ENCODE results near the gene NCAM1.

The NCAM1 gene

GRCh38 chr11:113134626-113135025 lies 173.4 kb downstream of the NCAM1 start:
- DNase-seq = no peak

- no peak for DNase-seq
Observed at GRCh38 chr11:113137713-113138529, 176.7 kb downstream of the NCAM1 start.

GRCh38 chr11:113138731-113139130 lies 177.5 kb downstream of the NCAM1 start:
- no peak for DNase-seq

GRCh38 chr11:113141010-113141409 lies 179.8 kb downstream of the NCAM1 start:
- DNase-seq = no peak

- DNase-seq = no peak
Observed at GRCh38 chr11:113142508-113142907, 181.3 kb downstream of the NCAM1 start.

GRCh38 chr11:113147249-113147648 lies 186.0 kb downstream of the NCAM1 start:
- DNase-seq = no peak

- DNase-seq = no peak
Observed at GRCh38 chr11:113148076-113148475, 186.9 kb downstream of the NCAM1 start.

GRCh38 chr11:113148652-113149051 lies 187.4 kb downstream of the NCAM1 start:
- DNase-seq = no peak

- DNase-seq = no peak
Observed at GRCh38 chr11:113151521-113151920, 190.3 kb downstream of the NCAM1 start.

GRCh38 chr11:113152500-113152899 lies 191.3 kb downstream of the NCAM1 start:
- no peak for DNase-seq

GRCh38 chr11:113153847-113154246 lies 192.6 kb downstream of the NCAM1 start:
- no peak for DNase-seq

- DNase-seq = no peak
Observed at GRCh38 chr11:113159988-113160807, 199.0 kb downstream of the NCAM1 start.

- no peak for DNase-seq
Observed at GRCh38 chr11:113160808-113161124, 199.5 kb downstream of the NCAM1 start.

- no peak for DNase-seq
Observed at GRCh38 chr11:113161711-113162591, 200.7 kb downstream of the NCAM1 start.

- DNase-seq = no peak
Observed at GRCh38 chr11:113162592-113162962, 201.4 kb downstream of the NCAM1 start.

- no peak for DNase-seq
Observed at GRCh38 chr11:113163291-113164030, 202.2 kb downstream of the NCAM1 start.

- no peak for DNase-seq
Observed at GRCh38 chr11:113166280-113166679, 205.1 kb downstream of the NCAM1 start.

- no peak for DNase-seq
Observed at GRCh38 chr11:113167599-113167998, 206.4 kb downstream of the NCAM1 start.

- no peak for DNase-seq
Observed at GRCh38 chr11:113168354-113169342, 207.4 kb downstream of the NCAM1 start.

- DNase-seq = no peak
Observed at GRCh38 chr11:113172382-113172951, 211.2 kb downstream of the NCAM1 start.

GRCh38 chr11:113173126-113173525 lies 211.9 kb downstream of the NCAM1 start:
- no peak for DNase-seq
